HG02970 (cell line): Measurements from ENCODE around the gene HOXB2.

ENCODE experiments used
- ATAC-seq: cut with Tn5 transposase; IDR thresholded peaks from one replicate; pipeline ENCODE4 v1.9.1; 2021; ENCODE audit warnings: mild to moderate bottlenecking, moderate library complexity, moderate number of reproducible peaks; ENCODE audit not compliant: unreplicated experiment, low FRiP score

Gene HOXB2

DNA sequence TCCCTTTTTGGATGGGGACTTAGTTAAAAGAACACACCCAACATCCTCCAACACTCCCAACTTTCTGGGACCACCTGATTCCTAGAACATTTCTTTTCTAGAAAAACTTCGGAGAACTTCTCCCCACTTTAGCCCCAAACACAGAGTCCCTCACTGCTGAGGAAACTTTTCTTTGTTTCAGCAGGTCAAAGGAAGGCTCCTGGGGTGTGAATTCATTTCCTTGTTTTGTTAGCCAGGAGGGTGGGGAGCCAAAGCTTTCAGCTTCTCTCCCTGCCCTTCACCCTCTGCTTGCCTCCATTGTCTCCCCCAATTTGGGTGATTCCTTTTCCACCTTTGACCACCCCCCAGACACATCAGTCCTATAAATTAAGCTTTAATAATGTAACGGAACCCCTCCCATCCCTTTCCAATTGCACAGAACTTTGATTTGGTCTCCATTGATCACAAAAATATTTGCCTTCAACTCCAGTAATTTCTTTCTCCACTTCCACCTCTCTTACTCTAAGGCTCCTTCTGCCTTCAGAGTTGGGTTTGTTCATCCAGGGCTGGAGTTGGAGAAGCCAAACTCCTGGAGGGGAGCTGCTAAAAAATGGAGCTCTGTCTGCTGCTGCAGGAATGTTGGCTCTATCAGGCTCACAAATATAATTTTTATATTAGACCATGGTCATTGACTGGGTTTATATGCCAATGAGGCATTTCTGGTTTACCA is 22.9 kb upstream of the HOXB2 start:
- no peak for ATAC-seq

- ATAC-seq, result no peak
These were observed 22.3 kb upstream of the HOXB2 start for GRCh38 chr17:48567209-48567608.

GRCh38 chr17:48566717-48567116 is 21.8 kb upstream of the HOXB2 start:
- no peak for ATAC-seq

GRCh38 chr17:48565925-48566710 is 21.2 kb upstream of the HOXB2 start:
- ATAC-seq, result no peak

- no peak for ATAC-seq
These were observed 20.2 kb upstream of the HOXB2 start for GRCh38 chr17:48565022-48565554.

DNA sequence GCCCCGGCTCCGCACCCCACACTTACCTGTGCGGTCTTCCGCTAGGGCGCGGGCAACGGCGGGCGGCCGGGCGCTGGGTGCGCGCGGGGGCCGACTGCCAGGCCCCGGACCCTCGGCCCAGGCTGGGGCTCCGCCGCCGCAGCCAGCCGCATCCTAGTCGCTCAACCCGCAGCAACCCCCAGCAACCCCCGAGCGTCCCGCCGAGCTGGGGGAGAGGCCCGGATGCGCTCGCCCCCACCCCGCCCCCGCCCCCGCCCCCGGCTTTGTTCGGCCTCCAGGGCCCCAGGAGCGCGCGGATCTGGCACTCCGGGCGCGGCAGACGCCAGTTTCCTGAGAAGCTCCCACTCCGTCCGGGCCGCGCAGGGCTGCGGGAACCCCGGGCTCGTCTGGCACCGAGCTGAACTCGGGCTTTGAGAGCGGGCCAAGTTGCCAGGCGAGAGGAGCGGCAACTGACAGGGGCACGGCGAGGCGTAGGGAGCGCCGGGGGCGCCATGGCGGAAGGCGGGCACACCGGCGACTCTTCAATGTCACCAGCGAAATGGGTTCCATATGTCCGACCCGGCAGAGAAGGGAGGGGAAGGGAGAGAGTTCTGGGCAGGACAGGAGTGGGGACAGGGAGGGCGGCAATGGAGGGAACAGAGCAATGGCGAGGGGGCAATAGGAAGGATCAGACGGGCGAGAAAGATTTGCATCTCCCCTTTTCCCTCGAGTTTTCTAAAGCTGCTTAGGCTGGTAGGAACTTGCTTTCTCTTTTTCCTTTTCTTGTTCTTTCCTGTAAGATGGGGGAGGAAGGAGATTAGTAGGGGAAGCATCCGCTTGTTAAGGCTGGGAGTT is 19.5 kb upstream of the HOXB2 start:
- ATAC-seq, result no peak

- no peak for ATAC-seq
These were observed 18.9 kb upstream of the HOXB2 start for GRCh38 chr17:48563867-48564187.

- no peak for ATAC-seq
These were observed 18.5 kb upstream of the HOXB2 start for GRCh38 chr17:48563385-48563838.

DNA sequence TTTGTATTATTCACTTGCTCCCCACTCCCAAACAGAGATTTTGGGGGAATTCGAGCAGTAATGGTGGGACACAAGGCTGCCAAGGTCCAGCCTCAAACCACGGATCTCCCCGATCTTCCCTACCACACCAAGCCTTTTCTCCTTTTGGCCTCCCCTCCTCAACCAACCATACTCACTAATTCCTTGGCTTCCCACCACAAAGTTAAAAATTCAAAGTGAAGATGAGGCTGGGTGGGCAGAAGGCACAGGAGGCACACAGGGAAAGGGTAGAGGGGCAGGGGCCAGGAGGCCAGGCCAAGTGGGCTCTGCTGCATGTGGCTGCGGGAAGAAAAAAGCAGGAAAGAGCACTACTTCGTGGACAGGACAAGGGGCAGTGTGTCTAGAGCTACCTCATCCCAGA is 18.0 kb upstream of the HOXB2 start:
- ATAC-seq, result no peak

- ATAC-seq, result no peak
These were observed 17.2 kb upstream of the HOXB2 start for GRCh38 chr17:48561884-48562810.

GRCh38 chr17:48559840-48560817 is 15.2 kb upstream of the HOXB2 start:
- ATAC-seq, result no peak

- no peak for ATAC-seq
These were observed 14.4 kb upstream of the HOXB2 start for GRCh38 chr17:48559122-48559839.

GRCh38 chr17:48558831-48559121 is 13.9 kb upstream of the HOXB2 start:
- no peak for ATAC-seq

- ATAC-seq, result no peak
These were observed 13.3 kb upstream of the HOXB2 start for GRCh38 chr17:48558057-48558830.

DNA sequence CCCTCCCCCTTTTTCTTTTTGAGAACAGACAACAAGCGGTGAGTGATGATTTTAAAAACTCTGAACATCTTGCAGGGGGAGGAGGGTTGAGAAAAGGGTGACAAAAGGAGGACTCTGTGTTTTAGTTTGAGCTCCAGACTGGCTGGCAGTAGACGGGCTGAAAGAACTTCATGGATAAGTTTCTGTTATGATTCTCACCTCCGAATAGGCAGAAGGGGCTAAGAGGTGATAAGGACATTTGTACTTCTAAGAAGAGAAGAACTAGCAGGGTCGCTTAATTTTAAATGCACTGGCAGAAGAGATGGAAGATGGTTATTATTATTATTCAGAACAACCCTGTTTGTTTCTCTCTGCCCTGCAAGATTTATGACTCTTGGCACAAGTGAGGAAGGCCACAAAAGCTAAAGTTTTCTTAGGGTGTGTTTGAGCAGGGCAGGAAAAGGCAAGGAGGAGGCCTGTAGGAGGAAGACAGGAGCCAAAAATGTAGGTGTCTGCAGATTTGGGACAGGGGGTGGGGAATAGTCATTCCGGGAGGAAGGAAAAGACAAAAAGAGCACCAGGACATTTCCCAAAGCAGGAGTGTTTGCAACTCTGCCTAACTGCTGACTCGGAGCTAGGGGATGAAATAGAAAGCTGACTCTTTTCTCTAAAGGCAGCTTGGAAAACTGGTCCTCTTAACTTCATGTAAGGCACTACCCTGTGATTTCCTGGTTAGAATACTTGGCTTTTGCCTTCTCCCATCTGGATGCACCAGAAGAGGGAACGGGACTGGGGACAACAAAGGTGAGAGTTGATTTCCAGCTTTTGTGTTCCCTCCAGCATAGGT is 11.9 kb upstream of the HOXB2 start:
- no peak for ATAC-seq

DNA sequence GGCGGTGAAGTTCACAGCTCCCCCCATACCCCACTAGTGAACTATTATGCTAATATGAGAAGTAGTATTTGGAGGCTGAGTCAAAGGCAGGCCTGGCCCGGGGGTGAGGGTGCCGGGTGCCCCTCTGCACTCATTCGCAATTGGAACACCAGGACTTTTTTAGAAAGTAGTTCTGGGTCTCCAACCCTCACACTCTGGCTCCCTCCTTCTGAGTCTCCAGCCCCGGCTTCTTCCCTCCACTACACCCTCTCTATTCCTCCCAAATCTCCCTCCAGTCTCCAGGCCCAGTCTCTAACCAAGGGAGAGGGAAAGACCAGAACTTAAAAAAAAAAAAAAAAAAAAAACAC is 11.3 kb upstream of the HOXB2 start:
- ATAC-seq, result no peak
